ENCODE data around the gene HOXA13.

HOXA13 gene

DNA sequence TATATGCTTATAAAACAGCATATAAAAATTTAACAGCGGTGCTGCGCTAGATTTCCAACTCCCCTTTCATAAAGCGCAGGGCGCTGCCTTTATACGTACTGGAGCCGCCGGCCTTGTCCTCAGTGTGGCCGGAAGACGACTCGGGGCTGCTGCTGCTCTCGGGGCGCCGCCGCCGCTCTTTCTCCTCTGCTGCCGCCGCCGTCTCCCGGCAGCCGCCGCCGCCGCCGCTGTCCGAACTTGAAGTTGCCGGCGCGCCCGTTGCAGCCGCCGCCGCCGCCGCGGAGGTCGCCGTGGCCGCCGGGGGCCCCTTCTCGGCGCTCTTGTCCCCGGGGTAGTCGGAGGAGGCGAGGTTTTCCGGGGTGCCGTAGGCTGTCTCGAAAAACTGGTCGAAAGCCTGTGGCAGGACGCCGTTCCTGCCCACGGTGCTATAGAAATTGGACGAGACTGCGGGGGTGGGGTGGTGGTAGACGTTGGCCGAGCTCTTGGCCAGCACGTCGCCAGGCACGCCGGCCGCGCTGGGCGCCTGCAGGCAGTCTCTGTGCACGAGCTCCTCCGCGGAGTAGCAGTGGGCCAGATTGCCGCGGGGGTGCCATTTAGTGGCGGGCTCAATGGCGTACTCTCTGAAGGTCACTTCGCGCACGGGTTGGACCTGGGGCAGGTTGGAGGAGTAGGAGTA is 15.4 kb downstream of the HOXA13 start:
- TF ChIP-seq, protein P1, sequence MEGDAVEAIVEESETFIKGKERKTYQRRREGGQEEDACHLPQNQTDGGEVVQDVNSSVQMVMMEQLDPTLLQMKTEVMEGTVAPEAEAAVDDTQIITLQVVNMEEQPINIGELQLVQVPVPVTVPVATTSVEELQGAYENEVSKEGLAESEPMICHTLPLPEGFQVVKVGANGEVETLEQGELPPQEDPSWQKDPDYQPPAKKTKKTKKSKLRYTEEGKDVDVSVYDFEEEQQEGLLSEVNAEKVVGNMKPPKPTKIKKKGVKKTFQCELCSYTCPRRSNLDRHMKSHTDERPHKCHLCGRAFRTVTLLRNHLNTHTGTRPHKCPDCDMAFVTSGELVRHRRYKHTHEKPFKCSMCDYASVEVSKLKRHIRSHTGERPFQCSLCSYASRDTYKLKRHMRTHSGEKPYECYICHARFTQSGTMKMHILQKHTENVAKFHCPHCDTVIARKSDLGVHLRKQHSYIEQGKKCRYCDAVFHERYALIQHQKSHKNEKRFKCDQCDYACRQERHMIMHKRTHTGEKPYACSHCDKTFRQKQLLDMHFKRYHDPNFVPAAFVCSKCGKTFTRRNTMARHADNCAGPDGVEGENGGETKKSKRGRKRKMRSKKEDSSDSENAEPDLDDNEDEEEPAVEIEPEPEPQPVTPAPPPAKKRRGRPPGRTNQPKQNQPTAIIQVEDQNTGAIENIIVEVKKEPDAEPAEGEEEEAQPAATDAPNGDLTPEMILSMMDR (conservative IDR thresholded peaks at IDR 0.05; ENCODE audit: low read length) = no peak
- DNase-seq (ENCODE audit: low read depth) = no peak
- H3K4me3 ChIP-seq (ENCODE audit: low read length) = peak overlapping the region; percentile 79

DNA sequence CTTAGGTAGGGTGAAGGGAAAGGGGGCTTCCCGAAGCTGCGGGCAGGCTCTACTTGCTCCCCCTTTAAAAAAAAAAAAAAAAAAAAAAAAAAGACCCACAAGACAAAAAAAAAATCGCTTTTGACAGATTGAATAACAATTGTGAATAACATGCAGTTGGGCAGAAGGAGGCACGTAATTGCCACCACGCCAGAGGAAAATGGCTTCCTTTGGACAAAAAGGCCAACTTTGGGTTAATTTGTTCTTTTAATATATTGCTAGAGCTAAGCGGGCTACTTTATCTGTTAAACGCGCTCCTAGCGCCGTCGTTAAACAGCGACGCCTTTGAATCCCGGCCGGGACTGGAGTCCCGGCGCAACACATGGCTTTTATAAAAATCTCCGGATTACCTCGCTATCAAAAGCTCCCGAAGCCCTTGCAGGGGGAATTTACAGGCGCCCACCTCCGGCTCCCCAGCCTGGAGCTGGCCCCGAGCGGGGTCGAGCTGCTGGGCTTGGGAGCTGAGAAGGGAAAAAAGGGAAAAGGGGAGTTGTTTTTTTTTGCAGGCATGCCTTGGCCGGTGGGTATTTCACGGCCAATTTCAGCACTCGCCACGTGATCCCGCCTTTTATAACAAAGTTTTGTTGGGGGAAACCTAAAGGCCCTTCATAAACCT is 16.1 kb downstream of the HOXA13 start:
- H3K4me3 ChIP-seq (ENCODE audit: low read length) = peak overlapping the region; percentile 79
- TF ChIP-seq, protein P1 (conservative IDR thresholded peaks at IDR 0.05; ENCODE audit: low read length) = no peak
- DNase-seq (ENCODE audit: low read depth) = no peak

DNA sequence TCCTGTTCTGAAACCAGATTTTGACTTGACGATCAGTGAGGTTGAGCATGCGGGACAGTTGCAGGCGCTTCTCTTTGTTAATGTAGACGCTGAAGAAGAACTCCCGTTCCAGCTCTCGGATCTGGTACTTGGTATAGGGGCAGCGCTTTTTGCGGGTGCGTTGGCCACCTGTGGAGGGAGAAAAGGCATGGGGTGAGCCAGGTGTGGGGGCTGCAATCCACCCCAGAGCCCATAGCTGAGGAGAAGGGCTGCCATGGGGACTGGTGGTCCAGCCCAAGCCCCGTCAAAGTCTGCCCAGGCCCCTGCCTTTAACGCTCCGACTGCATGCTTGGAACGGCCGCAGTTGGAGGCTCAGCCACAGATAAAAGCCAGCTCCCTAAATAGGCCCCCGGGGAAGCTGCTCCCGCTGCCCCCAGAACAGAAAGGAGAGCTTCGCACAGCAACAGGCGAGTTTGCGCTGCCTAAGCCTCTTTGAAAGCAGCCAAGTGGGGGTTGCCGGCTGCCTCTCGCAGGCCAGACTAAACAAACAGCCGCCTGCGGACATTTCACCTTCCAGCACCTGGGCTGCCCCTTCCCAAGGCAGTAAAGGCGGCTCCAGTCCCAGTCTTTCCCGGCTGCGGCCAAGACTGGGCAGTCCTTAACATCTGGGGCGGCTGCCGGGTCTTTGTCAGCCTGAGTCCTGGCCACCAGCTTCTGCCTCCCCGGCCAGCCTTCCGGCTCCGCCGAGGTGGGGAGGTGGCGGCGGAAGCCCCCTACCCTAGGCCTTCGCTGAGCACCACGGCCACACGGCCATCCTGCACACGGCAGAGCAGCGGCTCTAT is 16.8 kb downstream of the HOXA13 start:
- TF ChIP-seq, protein P1 (conservative IDR thresholded peaks at IDR 0.05; ENCODE audit: low read length) = no peak
- DNase-seq (ENCODE audit: low read depth) = no peak
- H3K4me3 ChIP-seq (ENCODE audit: low read length) = peak overlapping the region; percentile 79

- peak overlapping the region; percentile 79 for H3K4me3 ChIP-seq (ENCODE audit: low read length)
- no peak for DNase-seq (ENCODE audit: low read depth)
- TF ChIP-seq, protein P1 (conservative IDR thresholded peaks at IDR 0.05; ENCODE audit: low read length) = no peak
Measured at GRCh38 chr7:27182285-27182841, 17.5 kb downstream of the HOXA13 start.

DNA sequence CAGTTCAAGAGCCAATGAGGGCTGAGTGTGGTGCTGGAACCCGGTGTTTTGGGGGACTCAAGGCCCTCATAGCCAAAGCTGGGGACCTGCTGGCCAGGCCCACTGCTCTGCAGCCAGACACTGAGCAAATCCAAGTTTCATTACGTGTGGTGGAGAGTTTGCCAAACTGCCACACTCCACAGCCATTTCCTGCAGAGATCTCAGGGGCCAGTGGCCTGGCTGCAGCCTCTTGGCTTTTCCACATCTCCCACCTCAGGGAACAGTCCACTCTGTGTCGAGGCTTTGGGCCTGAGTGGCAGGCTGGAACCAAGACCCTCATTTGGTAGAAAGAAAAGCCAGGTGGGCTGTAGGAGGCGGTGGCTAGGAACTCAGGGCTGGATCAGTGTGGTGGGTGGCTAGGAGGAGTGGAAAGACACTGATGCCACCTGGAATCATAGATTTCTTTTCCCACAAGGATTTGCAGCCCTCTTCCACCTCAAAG is 18.1 kb downstream of the HOXA13 start:
- peak overlapping the region; percentile 79 for H3K4me3 ChIP-seq (ENCODE audit: low read length)
- DNase-seq (ENCODE audit: low read depth) = no peak
- TF ChIP-seq, protein P1 (conservative IDR thresholded peaks at IDR 0.05; ENCODE audit: low read length) = no peak

- no peak for DNase-seq (ENCODE audit: low read depth)
- TF ChIP-seq, protein P1 (conservative IDR thresholded peaks at IDR 0.05; ENCODE audit: low read length) = no peak
Measured at GRCh38 chr7:27180431-27181420, 19.2 kb downstream of the HOXA13 start.

More at GRCh38 chr7:27180431-27181420, 19.2 kb downstream of the HOXA13 start:
- H3K4me3 ChIP-seq (ENCODE audit: low read length) = peak overlapping the region; percentile 87
